ENCODE measurements around the gene GPR35.

Gene GPR35

DNA sequence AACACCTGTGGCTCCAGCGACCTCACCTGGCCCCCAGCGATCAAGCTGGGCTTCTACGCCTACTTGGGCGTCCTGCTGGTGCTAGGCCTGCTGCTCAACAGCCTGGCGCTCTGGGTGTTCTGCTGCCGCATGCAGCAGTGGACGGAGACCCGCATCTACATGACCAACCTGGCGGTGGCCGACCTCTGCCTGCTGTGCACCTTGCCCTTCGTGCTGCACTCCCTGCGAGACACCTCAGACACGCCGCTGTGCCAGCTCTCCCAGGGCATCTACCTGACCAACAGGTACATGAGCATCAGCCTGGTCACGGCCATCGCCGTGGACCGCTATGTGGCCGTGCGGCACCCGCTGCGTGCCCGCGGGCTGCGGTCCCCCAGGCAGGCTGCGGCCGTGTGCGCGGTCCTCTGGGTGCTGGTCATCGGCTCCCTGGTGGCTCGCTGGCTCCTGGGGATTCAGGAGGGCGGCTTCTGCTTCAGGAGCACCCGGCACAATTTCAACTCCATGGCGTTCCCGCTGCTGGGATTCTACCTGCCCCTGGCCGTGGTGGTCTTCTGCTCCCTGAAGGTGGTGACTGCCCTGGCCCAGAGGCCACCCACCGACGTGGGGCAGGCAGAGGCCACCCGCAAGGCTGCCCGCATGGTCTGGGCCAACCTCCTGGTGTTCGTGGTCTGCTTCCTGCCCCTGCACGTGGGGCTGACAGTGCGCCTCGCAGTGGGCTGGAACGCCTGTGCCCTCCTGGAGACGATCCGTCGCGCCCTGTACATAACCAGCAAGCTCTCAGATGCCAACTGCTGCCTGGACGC, 4.9 kb downstream of the GPR35 start:
- Histone ChIP-seq H3K79me2 (ENCODE audit: low read length) (no peaks in the 10 kb centered on the region), H3K27ac (ENCODE audit: low read length) (no peak overlapping the region), H3K4me2 (ENCODE audit: low read length) (no peak overlapping the region), H3K4me3 (ENCODE audit: low read length) (no peak overlapping the region), H3K27me3 (ENCODE audit: low read depth, low read length) (no peaks in the 10 kb centered on the region), H2AFZ (ENCODE audit: low read depth, low read length) (no peak overlapping the region), H4K20me1 (ENCODE audit: insufficient read depth, low read length) (no peaks in the 10 kb centered on the region), H3K36me3 (replicated peaks; ENCODE audit: low read depth, low read length) (no peaks in the 10 kb centered on the region), H3K4me1 (ENCODE audit: low read length) (peaks cover 13% of the 10 kb centered on the region), H3K9ac (ENCODE audit: low read length) (no peak overlapping the region), H3K9me3 (ENCODE audit: insufficient read depth, low read length) (no peaks in the 10 kb centered on the region)
- TF ChIP-seq, protein P1, sequence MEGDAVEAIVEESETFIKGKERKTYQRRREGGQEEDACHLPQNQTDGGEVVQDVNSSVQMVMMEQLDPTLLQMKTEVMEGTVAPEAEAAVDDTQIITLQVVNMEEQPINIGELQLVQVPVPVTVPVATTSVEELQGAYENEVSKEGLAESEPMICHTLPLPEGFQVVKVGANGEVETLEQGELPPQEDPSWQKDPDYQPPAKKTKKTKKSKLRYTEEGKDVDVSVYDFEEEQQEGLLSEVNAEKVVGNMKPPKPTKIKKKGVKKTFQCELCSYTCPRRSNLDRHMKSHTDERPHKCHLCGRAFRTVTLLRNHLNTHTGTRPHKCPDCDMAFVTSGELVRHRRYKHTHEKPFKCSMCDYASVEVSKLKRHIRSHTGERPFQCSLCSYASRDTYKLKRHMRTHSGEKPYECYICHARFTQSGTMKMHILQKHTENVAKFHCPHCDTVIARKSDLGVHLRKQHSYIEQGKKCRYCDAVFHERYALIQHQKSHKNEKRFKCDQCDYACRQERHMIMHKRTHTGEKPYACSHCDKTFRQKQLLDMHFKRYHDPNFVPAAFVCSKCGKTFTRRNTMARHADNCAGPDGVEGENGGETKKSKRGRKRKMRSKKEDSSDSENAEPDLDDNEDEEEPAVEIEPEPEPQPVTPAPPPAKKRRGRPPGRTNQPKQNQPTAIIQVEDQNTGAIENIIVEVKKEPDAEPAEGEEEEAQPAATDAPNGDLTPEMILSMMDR (IDR thresholded peaks at IDR 0.05; ENCODE audit: low read depth, low read length), result no peak
- no peak for TF ChIP-seq EZH2phosphoT487 (IDR thresholded peaks at IDR 0.05; ENCODE audit: low read depth)

- H3K4me3 ChIP-seq (ENCODE audit: low read length), result no peak overlapping the region
- H3K4me2 ChIP-seq (ENCODE audit: low read length), result no peak overlapping the region
- H3K9ac ChIP-seq (ENCODE audit: low read length), result no peak overlapping the region
- H3K9me3 ChIP-seq (ENCODE audit: insufficient read depth, low read length), result no peaks in the 10 kb centered on the region
- no peaks in the 10 kb centered on the region for H4K20me1 ChIP-seq (ENCODE audit: insufficient read depth, low read length)
- TF ChIP-seq, protein P1 (IDR thresholded peaks at IDR 0.05; ENCODE audit: low read depth, low read length), result no peak
- no peaks in the 10 kb centered on the region for H3K36me3 ChIP-seq (replicated peaks; ENCODE audit: low read depth, low read length)
- H3K4me1 ChIP-seq (ENCODE audit: low read length), result peaks cover 8% of the 10 kb centered on the region; the same call in 1 of the 2 replicates
- H2AFZ ChIP-seq (ENCODE audit: low read depth, low read length), result no peak overlapping the region
- no peaks in the 10 kb centered on the region for H3K27me3 ChIP-seq (ENCODE audit: low read depth, low read length)
- no peaks in the 10 kb centered on the region for H3K79me2 ChIP-seq (ENCODE audit: low read length)
- H3K27ac ChIP-seq (ENCODE audit: low read length), result no peak overlapping the region
Measured at GRCh38 chr2:240630771-240631547, 5.7 kb downstream of the GPR35 start.

DNA sequence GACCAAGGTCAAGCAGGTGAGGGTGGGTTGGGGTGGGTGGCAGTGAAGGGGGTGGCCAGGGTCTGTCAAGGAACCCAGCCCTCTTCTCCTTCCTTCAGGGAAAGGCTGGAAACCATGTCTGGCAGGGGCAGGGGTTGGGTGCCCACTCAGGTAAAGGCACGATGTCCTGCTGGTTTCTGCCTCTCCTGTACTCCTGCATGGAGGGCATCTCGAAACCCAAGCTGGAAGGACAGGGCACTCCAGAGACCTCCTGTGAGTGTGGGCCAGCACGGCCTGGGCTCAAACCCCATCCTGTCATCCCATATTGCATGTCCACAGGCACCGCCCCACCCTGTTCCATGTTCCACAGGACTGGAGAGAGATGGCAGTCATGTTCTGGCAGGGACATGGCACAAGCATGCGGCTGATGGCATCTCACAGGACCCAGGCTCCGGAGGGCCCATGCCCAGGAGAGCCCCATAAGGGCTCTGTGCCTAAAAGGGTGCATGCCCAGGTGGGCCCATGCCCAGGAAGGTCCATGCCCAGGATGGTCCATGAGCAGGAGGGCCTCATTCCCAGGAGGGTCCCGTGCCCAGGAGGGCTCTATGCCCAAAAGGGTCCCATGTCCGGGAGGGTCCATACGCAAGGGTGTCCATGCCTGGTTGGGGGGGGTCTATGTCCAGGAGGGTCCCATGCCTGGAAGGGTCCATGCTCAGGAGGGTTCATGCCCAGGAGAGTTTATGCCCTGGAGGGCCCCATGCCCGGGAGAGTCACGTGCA, 6.4 kb downstream of the GPR35 start:
- H3K9ac ChIP-seq (ENCODE audit: low read length), result no peak overlapping the region
- H3K36me3 ChIP-seq (replicated peaks; ENCODE audit: low read depth, low read length), result no peaks in the 10 kb centered on the region
- no peak overlapping the region for H2AFZ ChIP-seq (ENCODE audit: low read depth, low read length)
- no peak overlapping the region for H3K27ac ChIP-seq (ENCODE audit: low read length)
- H3K9me3 ChIP-seq (ENCODE audit: insufficient read depth, low read length), result no peaks in the 10 kb centered on the region
- no peak overlapping the region for H3K4me3 ChIP-seq (ENCODE audit: low read length)
- TF ChIP-seq, protein P1 (IDR thresholded peaks at IDR 0.05; ENCODE audit: low read depth, low read length), result no peak
- no peak for TF ChIP-seq EZH2phosphoT487 (IDR thresholded peaks at IDR 0.05; ENCODE audit: low read depth)
- no peak overlapping the region for H3K4me2 ChIP-seq (ENCODE audit: low read length)
- H3K4me1 ChIP-seq (ENCODE audit: low read length), result peaks cover 5% of the 10 kb centered on the region; the same call in 1 of the 2 replicates
- no peaks in the 10 kb centered on the region for H3K27me3 ChIP-seq (ENCODE audit: low read depth, low read length)
- H4K20me1 ChIP-seq (ENCODE audit: insufficient read depth, low read length), result no peaks in the 10 kb centered on the region
- H3K79me2 ChIP-seq (ENCODE audit: low read length), result no peaks in the 10 kb centered on the region

GRCh38 chr2:240632306-240632721, 7.0 kb downstream of the GPR35 start:
- Histone ChIP-seq H3K9me3 (ENCODE audit: insufficient read depth, low read length) (no peaks in the 10 kb centered on the region), H3K27ac (ENCODE audit: low read length) (no peak overlapping the region), H3K4me1 (ENCODE audit: low read length) (no peaks in the 10 kb centered on the region), H2AFZ (ENCODE audit: low read depth, low read length) (no peak overlapping the region), H3K9ac (ENCODE audit: low read length) (no peak overlapping the region), H3K27me3 (ENCODE audit: low read depth, low read length) (no peaks in the 10 kb centered on the region), H4K20me1 (ENCODE audit: insufficient read depth, low read length) (no peaks in the 10 kb centered on the region), H3K79me2 (ENCODE audit: low read length) (no peaks in the 10 kb centered on the region), H3K36me3 (replicated peaks; ENCODE audit: low read depth, low read length) (no peaks in the 10 kb centered on the region), H3K4me3 (ENCODE audit: low read length) (no peak overlapping the region), H3K4me2 (ENCODE audit: low read length) (no peak overlapping the region)
- no peak for TF ChIP-seq EZH2phosphoT487 (IDR thresholded peaks at IDR 0.05; ENCODE audit: low read depth)
- TF ChIP-seq, protein P1 (IDR thresholded peaks at IDR 0.05; ENCODE audit: low read depth, low read length), result no peak

Data from OCI-LY3 (cell line).